Measurements from ENCODE around the gene DGKB. TPM values are rescaled to one million over a fixed set of nuclear protein-coding genes. Genes with fewer than 3 reads are reported as not detected.

Gene DGKB
- total and polyA plus RNA-seq, 2 of the 8 experiments (the other 6 are each of a cell fraction or from before 2014, with no cell fraction given), result 1.9 to 2.6 TPM

- Histone ChIP-seq H3K14ac (ENCODE audit: insufficient read length) (no peak overlapping the region), H3K56ac (replicated peaks; ENCODE audit: insufficient read length, low read depth, low read length) (no peak overlapping the region), H2AK5ac (ENCODE audit: low read depth, low read length) (no peak overlapping the region), H3K79me2 (ENCODE audit: control insufficient read depth in 1 of 2, insufficient read depth in 2 of 2, low read length in 2 of 2) (no peaks in the 10 kb centered on the region), H3K4me3 (ENCODE audit: extremely low read depth in 1 of 4, insufficient read depth in 2 of 4, low read depth in 3 of 4, low read length in 4 of 4) (no peak overlapping the region), H2BK15ac (ENCODE audit: low read length) (no peak overlapping the region), H3K36me3 (ENCODE audit: control insufficient read depth in 2 of 4, insufficient read depth in 4 of 4, low read length in 3 of 4) (no peaks in the 10 kb centered on the region), H3K27ac (ENCODE audit: low read depth, low read length) (no peak overlapping the region), H3K18ac (ENCODE audit: extremely low read depth, low read length) (no peak overlapping the region), H4K20me1 (replicated peaks in 1 of 2; ENCODE audit: control insufficient read depth in 1 of 2, insufficient read depth in 2 of 2, low read length in 2 of 2) (no peaks in the 10 kb centered on the region), H3K9ac (replicated peaks in 1 of 4; ENCODE audit: extremely low read depth in 1 of 4, low read depth in 3 of 4, low read length in 3 of 4) (no peak overlapping the region), H4K91ac (replicated peaks; ENCODE audit: insufficient read length, low read length) (no peak overlapping the region), H3K9me3 (ENCODE audit: insufficient read depth in 2 of 2, low read depth in 1 of 2, low read length in 1 of 2) (no peaks in the 10 kb centered on the region), H4K8ac (ENCODE audit: extremely low read depth, insufficient read depth, low read length) (no peak overlapping the region), H3K23me2 (ENCODE audit: low read depth, low read length) (no peaks in the 10 kb centered on the region), H3K23ac (ENCODE audit: insufficient read length) (no peak overlapping the region), H3K4ac (replicated peaks; ENCODE audit: insufficient read length, low read depth, low read length) (no peak overlapping the region), H2BK20ac (ENCODE audit: low read length) (no peak overlapping the region), H3K27me3 (replicated peaks in 1 of 4; ENCODE audit: control insufficient read depth in 3 of 4, extremely low read depth in 1 of 4, insufficient read depth in 3 of 4, low read length in 3 of 4) (no peaks in the 10 kb centered on the region), H2AFZ (ENCODE audit: low read length) (no peak overlapping the region), H2BK5ac (ENCODE audit: low read depth, low read length) (no peak overlapping the region), H3K4me2 (ENCODE audit: insufficient read depth in 1 of 2, low read depth in 2 of 2, low read length in 2 of 2) (no peak overlapping the region), H2BK12ac (ENCODE audit: low read depth, low read length) (no peak overlapping the region), H3K4me1 (replicated peaks in 1 of 4; ENCODE audit: control insufficient read depth in 3 of 4, insufficient read depth in 4 of 4, low read length in 3 of 4) (no peaks in the 10 kb centered on the region), H4K5ac (ENCODE audit: insufficient read length, low read depth, low read length) (no peak overlapping the region), H3K79me1 (ENCODE audit: low read depth, low read length) (no peaks in the 10 kb centered on the region), H2BK120ac (replicated peaks; ENCODE audit: low read depth, low read length) (no peak overlapping the region)
- TF ChIP-seq ATF2 (IDR thresholded peaks at IDR 0.05; ENCODE audit: low read length) (no peak), GABPA (IDR thresholded peaks at IDR 0.05; ENCODE audit: borderline replicate concordance, insufficient read depth, low read length) (no peak), SP2 (IDR thresholded peaks at IDR 0.05; ENCODE audit: low read length) (no peak)
- POLR2A ChIA-PET (ENCODE audit: partially characterized antibody), result no interaction called here
- FAIRE-seq (no peak), DNase-seq (ENCODE audit: low read depth in 1 of 2, low spot score in 2 of 2) (no peak)
- CTCF ChIA-PET (ENCODE audit: partially characterized antibody), result no interaction called here
- WGBS, 2 experiments (ENCODE audit: extremely low coverage in 1 of 2, insufficient coverage in 1 of 2, insufficient read length in 1 of 2, insufficient replicate concordance in 2 of 2, low coverage in 1 of 2, low lambda C conversion rate in 2 of 2, missing lambda C conversion rate in 1 of 2), result 82% methylated on average over 6 of the region's 6 CpGs; no CpG with 5 or more reads in 1 of the 2 experiments
Measured at GRCh38 chr7:14407246-14408015, 495.1 kb downstream of the DGKB start.

Measured in H1 (cell line).